ENCODE measurements around the gene CCDC179.

CCDC179 gene

DNA sequence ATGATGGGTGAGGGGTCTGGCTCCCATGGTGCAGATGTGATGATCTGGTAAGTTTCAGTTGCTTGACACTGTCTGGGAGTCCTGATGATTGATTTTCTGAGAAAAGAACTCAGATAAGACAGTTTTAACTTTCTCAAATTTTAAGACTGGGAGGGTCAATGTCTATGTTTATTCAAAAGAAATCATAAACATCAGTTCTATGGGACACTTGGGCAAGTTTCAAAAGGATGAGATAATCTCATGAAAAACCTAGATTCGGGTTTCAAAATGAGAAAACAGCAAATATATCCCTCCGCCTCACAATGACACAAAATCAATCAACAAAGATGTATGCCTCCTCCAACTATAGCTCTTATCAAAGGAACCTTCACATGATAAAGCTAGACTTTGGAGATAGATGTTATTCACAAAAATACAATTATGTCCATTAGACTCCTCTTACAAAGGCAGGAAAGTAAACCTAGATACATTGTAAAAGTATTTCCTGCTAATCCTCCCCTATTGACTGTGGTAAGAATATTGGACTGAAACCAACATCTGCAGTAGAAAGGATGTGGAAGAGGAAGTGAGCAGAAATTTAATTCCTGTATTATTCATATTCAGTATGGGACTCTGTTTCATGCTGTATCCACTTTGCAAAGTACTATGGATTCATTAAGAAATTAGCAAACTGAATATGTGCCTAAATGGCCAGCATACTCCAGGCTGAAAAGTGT lies 52.3 kb downstream of the CCDC179 start:
- no peak for DNase-seq

DNA sequence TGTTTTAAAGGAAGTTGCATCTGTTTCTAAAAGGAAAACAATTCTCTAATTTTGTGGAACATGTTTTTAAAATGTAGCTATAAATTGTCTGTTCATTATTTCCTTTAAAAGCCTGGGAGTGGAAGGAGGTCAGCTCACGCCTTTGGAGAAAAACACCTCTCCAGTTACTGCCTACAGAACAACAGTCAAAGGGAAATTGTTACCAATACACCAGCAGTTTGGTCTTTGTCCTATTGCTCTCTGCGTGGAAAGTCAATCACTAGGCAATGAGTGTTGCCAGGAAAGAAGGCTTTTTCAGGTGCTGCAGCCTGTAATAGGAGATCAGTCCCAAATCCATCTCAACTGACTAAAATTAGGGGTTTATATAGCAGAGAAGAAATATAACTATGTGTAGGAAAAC lies 52.9 kb downstream of the CCDC179 start:
- ATAC-seq = no peak
- DNase-seq = no peak

More for the DNA sequence above, 52.3 kb downstream of the CCDC179 start:
- no peak for ATAC-seq

DNA sequence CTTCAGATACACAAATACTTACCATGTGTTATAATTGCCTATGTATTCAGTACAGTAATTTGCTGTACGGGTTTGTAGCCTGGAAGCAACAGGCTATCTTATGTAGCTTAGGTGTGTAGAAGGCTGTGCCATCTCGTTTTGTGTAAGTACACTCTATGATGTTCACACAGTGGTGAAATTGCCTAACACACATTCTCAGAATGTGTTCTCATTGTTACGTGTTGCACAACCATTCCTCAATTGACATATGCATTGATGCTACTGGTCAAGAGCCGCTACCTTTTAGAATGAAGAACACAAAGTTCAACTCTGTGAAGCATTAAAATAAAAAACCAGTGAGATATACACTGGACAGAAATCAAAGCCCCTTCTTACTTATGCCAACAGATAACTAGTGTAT lies 57.4 kb downstream of the CCDC179 start:
- ATAC-seq (no peak), DNase-seq (no peak)

- DNase-seq (no peak), ATAC-seq (no peak)
These were observed 59.8 kb downstream of the CCDC179 start for GRCh38 chr11:22800482-22800881.

GRCh38 chr11:22798901-22799300 lies 61.4 kb downstream of the CCDC179 start:
- DNase-seq (no peak), ATAC-seq (no peak)

DNA sequence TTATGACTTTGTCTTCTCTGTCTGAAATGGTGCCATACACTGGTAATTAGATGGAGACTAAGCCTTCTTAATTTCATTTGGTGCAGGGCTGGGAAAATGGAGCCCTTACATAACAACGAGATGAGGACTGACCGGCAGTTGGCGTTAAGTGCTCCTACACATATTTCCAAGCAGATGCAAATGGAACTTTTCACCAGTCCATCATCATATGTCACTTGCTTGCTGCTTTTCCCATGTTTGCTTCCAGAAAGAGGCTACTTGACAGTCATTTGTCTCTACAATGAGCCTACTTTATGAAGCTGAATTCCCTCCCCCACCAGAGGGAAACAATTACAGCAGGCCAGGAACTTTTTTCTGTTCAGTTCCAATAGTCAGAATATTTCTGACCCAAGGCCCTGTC lies 63.2 kb downstream of the CCDC179 start:
- DNase-seq (no peak), ATAC-seq (no peak)
